ENCODE measurements around the gene WWC2. TPM values are rescaled to one million over a fixed set of nuclear protein-coding genes. Genes with fewer than 3 reads are reported as not detected.

The WWC2 gene
- total RNA-seq (2014; rRNA removed; shearing (Covaris generic)) (64.7 and 74.2 TPM in 2 replicates), polyA plus RNA-seq (2016; fragmentation: Nextera tagmentation; extraction: Ambion mirVana) (48.9 and 50.5 TPM in 2 replicates)
- long read RNA-seq, partial matches to known transcripts, result 15 of 22 reads
- long read RNA-seq, other reads (novel, unspliced or antisense), result 7 of 22 reads

DNA sequence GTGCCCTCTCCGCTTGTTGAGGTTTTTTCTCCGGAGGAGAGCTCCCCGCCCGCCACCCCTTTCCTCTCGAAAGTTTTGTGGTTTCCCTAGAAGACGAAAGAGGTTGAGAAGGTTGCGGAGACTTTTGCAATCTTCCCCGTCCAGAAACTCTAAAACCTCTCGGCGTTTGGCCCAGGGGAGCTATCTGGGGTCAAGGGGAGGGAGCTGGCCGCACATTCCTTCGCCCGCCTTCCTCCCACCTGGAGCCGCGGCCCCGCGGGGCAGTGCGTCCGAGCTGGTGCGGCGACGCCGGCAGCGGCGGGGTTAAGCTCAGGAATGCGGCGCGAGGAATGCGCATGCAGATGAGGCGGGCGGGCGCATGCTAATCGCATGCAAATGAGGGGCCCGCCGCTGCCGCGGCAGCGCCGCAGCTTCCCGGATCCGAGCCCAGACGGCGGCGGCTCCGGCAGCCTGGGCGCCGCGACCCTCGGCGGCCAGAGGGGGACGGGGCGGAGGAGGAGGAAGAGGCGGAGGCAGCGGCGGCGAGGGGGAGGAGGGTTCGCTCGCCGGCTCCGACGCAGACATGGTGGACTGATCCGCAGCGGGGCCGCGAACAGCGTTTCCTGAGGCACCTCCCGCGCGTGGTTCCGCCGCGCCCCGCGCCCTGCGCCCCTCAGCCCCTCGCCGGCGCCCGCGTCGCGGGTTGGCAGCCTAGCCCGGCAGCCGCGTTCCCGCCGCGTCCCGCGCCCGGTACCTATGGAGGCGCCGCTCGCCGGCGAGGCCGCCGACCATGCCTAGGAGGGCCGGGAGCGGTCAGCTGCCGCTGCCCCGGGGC lies at the start of gene WWC2:
Gene WWC2 (plus strand): TSS at position 535 of the 814 bp plus-strand sequence. CDS start 235 bp downstream, at position 770.
- DNase-seq (ENCODE audit: low spot score) (peak; percentile 98), ATAC-seq (peak; percentile 76)
- Histone ChIP-seq H3K27ac (ENCODE audit: low read depth) (peak within 1 kb of the TSS; percentile 100), H3K27me3 (ENCODE audit: insufficient read depth) (peaks cover 13% of the 10 kb centered on the region), H3K79me2 (replicated peaks; ENCODE audit: insufficient read depth) (peaks cover 43% of the 10 kb centered on the region), H3K4me2 (peak within 1 kb of the TSS; percentile 99), H4K20me1 (replicated peaks; ENCODE audit: insufficient read depth) (peaks cover 19% of the 10 kb centered on the region), H3K9me2 (ENCODE audit: insufficient read depth) (no peaks in the 10 kb centered on the region), H3K36me3 (ENCODE audit: insufficient read depth) (no peaks in the 10 kb centered on the region), H3K4me3 (peak within 1 kb of the TSS; percentile 88), H3F3A (replicated peaks; ENCODE audit: low read depth) (no peaks in the 10 kb centered on the region), H2AFZ (no peak within 1 kb of the TSS), H3K4me1 (ENCODE audit: insufficient read depth) (peaks cover 38% of the 10 kb centered on the region)
- Mint-ChIP-seq H3K27me3 (ENCODE audit: insufficient read depth, low read depth, poor library complexity) (peaks cover 14% of the 10 kb centered on the region), H3K9me3 (no peaks in the 10 kb centered on the region), H3K27ac (peak within 1 kb of the TSS; percentile 94), H3K4me1 (peaks cover 45% of the 10 kb centered on the region), H3K36me3 (ENCODE audit: low read depth) (no peaks in the 10 kb centered on the region; the same call in 2 of the 3 replicates), H3K4me3 (peak within 1 kb of the TSS; percentile 93)
- TF ChIP-seq, protein P1, sequence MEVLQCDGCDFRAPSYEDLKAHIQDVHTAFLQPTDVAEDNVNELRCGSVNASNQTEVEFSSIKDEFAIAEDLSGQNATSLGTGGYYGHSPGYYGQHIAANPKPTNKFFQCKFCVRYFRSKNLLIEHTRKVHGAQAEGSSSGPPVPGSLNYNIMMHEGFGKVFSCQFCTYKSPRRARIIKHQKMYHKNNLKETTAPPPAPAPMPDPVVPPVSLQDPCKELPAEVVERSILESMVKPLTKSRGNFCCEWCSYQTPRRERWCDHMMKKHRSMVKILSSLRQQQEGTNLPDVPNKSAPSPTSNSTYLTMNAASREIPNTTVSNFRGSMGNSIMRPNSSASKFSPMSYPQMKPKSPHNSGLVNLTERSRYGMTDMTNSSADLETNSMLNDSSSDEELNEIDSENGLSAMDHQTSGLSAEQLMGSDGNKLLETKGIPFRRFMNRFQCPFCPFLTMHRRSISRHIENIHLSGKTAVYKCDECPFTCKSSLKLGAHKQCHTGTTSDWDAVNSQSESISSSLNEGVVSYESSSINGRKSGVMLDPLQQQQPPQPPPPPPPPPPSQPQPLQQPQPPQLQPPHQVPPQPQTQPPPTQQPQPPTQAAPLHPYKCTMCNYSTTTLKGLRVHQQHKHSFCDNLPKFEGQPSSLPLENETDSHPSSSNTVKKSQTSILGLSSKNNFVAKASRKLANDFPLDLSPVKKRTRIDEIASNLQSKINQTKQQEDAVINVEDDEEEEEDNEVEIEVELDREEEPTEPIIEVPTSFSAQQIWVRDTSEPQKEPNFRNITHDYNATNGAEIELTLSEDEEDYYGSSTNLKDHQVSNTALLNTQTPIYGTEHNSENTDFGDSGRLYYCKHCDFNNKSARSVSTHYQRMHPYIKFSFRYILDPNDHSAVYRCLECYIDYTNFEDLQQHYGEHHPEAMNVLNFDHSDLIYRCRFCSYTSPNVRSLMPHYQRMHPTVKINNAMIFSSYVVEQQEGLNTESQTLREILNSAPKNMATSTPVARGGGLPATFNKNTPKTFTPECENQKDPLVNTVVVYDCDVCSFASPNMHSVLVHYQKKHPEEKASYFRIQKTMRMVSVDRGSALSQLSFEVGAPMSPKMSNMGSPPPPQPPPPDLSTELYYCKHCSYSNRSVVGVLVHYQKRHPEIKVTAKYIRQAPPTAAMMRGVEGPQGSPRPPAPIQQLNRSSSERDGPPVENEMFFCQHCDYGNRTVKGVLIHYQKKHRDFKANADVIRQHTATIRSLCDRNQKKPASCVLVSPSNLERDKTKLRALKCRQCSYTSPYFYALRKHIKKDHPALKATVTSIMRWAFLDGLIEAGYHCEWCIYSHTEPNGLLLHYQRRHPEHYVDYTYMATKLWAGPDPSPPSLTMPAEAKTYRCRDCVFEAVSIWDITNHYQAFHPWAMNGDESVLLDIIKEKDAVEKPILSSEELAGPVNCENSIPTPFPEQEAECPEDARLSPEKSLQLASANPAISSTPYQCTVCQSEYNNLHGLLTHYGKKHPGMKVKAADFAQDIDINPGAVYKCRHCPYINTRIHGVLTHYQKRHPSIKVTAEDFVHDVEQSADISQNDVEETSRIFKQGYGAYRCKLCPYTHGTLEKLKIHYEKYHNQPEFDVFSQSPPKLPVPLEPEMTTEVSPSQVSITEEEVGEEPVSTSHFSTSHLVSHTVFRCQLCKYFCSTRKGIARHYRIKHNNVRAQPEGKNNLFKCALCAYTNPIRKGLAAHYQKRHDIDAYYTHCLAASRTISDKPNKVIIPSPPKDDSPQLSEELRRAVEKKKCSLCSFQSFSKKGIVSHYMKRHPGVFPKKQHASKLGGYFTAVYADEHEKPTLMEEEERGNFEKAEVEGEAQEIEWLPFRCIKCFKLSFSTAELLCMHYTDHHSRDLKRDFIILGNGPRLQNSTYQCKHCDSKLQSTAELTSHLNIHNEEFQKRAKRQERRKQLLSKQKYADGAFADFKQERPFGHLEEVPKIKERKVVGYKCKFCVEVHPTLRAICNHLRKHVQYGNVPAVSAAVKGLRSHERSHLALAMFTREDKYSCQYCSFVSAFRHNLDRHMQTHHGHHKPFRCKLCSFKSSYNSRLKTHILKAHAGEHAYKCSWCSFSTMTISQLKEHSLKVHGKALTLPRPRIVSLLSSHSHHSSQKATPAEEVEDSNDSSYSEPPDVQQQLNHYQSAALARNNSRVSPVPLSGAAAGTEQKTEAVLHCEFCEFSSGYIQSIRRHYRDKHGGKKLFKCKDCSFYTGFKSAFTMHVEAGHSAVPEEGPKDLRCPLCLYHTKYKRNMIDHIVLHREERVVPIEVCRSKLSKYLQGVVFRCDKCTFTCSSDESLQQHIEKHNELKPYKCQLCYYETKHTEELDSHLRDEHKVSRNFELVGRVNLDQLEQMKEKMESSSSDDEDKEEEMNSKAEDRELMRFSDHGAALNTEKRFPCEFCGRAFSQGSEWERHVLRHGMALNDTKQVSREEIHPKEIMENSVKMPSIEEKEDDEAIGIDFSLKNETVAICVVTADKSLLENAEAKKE (CRISPR knock-in tag; IDR thresholded peaks at IDR 0.05), result no peak
- TF ChIP-seq, protein P2, sequence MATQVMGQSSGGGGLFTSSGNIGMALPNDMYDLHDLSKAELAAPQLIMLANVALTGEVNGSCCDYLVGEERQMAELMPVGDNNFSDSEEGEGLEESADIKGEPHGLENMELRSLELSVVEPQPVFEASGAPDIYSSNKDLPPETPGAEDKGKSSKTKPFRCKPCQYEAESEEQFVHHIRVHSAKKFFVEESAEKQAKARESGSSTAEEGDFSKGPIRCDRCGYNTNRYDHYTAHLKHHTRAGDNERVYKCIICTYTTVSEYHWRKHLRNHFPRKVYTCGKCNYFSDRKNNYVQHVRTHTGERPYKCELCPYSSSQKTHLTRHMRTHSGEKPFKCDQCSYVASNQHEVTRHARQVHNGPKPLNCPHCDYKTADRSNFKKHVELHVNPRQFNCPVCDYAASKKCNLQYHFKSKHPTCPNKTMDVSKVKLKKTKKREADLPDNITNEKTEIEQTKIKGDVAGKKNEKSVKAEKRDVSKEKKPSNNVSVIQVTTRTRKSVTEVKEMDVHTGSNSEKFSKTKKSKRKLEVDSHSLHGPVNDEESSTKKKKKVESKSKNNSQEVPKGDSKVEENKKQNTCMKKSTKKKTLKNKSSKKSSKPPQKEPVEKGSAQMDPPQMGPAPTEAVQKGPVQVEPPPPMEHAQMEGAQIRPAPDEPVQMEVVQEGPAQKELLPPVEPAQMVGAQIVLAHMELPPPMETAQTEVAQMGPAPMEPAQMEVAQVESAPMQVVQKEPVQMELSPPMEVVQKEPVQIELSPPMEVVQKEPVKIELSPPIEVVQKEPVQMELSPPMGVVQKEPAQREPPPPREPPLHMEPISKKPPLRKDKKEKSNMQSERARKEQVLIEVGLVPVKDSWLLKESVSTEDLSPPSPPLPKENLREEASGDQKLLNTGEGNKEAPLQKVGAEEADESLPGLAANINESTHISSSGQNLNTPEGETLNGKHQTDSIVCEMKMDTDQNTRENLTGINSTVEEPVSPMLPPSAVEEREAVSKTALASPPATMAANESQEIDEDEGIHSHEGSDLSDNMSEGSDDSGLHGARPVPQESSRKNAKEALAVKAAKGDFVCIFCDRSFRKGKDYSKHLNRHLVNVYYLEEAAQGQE (IDR thresholded peaks at IDR 0.05; ENCODE audit: unreplicated experiment), result no peak
- TF ChIP-seq NANOG (IDR thresholded peaks at IDR 0.05; ENCODE audit: borderline replicate concordance) (no peak), ZNF331 (CRISPR knock-in tag; IDR thresholded peaks at IDR 0.05; ENCODE audit: low read depth) (no peak), POLR2AphosphoS5 (IDR thresholded peaks at IDR 0.05; ENCODE audit: low read depth) (peak; percentile 97), CREB1 (CRISPR knock-in tag; IDR thresholded peaks at IDR 0.05; ENCODE audit: low read depth) (peak; percentile 63), EZH2phosphoT487 (IDR thresholded peaks at IDR 0.05; ENCODE audit: unreplicated experiment) (no peak), ZNF114 (CRISPR knock-in tag; IDR thresholded peaks at IDR 0.05) (no peak), JUNB (IDR thresholded peaks at IDR 0.05; ENCODE audit: unreplicated experiment) (no peak), EZH2 (IDR thresholded peaks at IDR 0.05; ENCODE audit: low read depth, unreplicated experiment) (no peak), STAT1 (IDR thresholded peaks at IDR 0.05; ENCODE audit: unreplicated experiment) (no peak), ETS1 (IDR thresholded peaks at IDR 0.05) (peak; percentile 56; the same call in 1 of the 2 replicates)
- TF ChIP-seq, protein P3, sequence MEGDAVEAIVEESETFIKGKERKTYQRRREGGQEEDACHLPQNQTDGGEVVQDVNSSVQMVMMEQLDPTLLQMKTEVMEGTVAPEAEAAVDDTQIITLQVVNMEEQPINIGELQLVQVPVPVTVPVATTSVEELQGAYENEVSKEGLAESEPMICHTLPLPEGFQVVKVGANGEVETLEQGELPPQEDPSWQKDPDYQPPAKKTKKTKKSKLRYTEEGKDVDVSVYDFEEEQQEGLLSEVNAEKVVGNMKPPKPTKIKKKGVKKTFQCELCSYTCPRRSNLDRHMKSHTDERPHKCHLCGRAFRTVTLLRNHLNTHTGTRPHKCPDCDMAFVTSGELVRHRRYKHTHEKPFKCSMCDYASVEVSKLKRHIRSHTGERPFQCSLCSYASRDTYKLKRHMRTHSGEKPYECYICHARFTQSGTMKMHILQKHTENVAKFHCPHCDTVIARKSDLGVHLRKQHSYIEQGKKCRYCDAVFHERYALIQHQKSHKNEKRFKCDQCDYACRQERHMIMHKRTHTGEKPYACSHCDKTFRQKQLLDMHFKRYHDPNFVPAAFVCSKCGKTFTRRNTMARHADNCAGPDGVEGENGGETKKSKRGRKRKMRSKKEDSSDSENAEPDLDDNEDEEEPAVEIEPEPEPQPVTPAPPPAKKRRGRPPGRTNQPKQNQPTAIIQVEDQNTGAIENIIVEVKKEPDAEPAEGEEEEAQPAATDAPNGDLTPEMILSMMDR (conservative IDR thresholded peaks at IDR 0.05; ENCODE audit: low read depth in 2 of 2), result 0 out of 4 replicates have a peak, but pooled peaks of 1 of the 2 experiments have one; percentile 0
